GM18526 (cell line): ENCODE data around the gene MST1R.
A peak's percentile ranks its signal among the peaks of the same experiment; 100 is the strongest.

Source experiments
- POLR2A ChIP-seq: IDR thresholded peaks from 3 replicates; pipeline ENCODE4 v1.6.1; 2011; ENCODE audit not compliant: insufficient read length; ENCODE audit errors: extremely low read depth

Gene MST1R

DNA sequence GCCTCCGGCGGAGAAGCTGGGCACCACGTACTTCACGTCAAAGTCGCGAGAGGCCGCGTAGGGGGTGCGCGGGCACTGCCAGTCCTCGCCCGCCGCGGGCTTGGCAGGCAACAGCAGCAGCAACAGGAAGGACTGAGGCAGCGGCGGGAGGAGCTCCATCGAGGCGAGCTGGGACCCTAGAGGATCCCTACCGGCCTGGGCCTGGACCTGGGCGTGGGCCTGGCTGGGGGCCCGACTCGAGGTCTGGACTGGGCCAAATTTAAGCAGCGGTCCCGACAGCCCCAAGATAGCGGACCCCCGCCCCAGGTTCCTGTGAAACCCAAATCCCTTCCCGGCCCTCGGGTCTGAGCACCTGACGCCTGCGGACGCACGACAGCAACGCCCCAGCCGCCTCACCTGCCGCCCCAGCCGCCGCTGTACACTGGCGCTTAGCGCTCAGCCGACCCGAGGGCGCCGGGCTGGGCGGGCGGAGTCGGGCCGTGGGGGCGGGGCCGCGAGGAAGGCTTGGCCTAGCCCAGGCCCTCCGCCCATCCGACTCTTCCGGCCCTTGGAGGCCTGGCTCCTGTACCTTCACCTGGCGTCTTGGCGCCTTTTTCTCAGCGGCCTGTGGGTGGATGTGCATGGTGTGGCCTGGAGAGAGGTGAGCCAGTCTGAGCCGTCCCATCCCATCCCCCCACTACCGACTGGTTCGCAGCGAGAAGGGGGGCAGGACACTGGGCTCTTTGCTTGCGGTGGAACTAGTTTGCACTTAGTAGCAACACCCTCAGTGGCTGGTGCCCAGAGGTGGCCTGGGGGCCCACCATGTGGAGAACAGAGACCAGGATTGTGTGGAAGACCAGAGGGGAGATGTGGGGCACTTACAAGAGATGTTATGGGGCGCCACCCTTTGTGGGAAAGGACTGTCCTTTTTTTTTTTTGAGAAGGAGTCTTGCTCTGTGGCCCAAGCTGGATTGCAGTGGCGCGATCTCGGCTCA is at the start of gene MST1R:
Gene MST1R, minus strand, starts transcription at position 423 of the 974 bp plus-strand sequence. Its CDS starts 264 bp downstream, at position 159.
- TF ChIP-seq POLR2A, result peak; percentile 40

GRCh38 chr3:49952924-49953323 is 49.3 kb upstream of the MST1R start:
- TF ChIP-seq POLR2A, result no peak

DNA sequence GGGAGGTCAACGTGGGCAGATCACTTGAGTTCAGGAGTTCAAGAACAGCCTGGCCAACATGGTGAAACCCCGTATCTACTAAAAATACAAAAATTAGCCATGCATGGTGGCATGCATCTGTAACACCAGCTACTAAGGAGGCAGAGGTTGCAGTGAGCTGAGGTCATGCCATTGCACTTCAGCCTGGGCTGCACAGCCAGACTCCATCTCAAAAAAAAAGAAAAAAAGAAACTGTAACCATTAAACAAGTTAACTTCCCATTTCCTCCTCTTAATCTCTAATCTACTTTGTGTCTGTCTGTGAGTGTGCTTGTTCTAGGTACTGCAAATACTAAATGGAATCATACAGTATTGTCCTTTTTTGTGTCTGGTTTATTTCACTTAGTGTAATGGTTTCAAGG is 39.0 kb upstream of the MST1R start:
- TF ChIP-seq POLR2A, result no peak

DNA sequence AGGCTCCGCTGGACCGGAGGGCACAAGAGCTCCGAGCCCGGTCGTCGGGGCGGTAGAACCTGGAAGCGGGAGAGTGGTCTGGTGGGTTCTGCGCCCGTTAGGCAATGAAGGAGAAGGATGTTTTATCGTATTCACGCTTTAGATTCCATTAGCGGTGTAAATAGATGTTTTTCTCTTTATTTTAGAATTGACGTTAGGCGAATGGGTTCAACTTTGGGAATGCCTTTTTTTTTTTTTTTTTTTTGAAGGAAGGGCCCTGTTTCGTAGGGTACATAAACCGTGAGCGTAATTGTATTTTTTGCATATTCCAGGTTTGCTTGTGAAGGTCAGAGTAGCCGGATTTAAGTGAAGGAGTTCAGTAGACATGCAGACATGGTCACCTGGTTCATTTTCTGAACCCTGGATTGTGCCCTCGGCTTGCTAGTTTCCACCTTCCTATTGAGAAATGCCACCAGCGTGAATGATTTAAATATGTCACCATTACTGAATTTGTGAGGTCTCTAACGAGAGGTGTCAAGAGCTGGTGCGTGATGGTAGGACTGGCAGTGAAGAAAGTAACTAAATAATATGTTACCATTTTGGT is 37.1 kb upstream of the MST1R start:
- no peak for TF ChIP-seq POLR2A

- peak; percentile 88 for TF ChIP-seq POLR2A
These were observed 36.4 kb upstream of the MST1R start, which contains the start of gene RBM6 for GRCh38 chr3:49939858-49940666. Gene RBM6 (plus strand): TSS chr3:49940150. CDS start chr3:49962642, 22,492 bp downstream.

GRCh38 chr3:49937090-49937489 is 33.4 kb upstream of the MST1R start:
- TF ChIP-seq POLR2A, result no peak

DNA sequence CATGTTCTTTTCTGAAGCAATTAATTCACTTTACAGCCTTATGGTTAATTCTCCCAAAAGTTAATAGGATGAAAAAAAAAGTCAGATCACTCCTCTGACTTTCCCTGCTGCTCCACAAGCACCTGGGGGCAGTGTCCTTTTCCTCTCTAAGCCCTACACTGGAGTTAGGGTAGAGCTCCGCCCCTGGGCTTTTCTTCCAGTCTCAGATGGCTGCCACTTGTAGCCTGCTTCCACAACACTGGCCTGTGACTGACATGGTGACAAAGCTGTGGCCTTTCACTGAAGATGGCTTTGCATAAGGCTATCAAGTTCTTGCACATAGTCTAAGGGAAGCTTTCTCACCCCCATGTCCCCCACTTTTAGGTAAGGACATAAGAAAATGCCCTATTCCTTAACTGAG is 27.2 kb upstream of the MST1R start:
- no peak for TF ChIP-seq POLR2A

DNA sequence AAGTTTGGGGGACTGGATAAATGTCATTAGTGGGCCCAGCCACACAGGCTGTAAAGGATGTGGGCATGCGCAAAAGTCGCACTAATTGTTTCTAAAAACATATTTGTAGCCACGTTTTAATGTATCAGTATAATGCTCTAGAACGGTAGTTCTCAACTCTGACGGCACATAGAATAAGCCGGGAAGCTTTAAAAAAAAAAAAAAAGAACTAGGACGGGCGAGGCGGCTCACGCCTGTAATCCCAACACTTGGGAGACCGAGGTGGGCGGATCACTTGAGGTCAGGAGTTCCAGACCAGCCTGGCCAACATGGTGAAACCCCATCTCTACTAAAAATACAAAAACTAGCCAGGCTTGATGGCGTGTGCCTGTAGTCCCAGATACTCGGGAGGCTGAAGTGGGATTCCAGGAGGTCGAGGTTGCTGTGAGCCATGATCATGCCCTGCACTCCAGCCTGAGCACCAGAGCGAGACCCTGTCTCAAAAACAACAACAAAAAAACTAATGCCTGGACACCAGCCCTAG is 26.6 kb upstream of the MST1R start:
- TF ChIP-seq POLR2A, result no peak

DNA sequence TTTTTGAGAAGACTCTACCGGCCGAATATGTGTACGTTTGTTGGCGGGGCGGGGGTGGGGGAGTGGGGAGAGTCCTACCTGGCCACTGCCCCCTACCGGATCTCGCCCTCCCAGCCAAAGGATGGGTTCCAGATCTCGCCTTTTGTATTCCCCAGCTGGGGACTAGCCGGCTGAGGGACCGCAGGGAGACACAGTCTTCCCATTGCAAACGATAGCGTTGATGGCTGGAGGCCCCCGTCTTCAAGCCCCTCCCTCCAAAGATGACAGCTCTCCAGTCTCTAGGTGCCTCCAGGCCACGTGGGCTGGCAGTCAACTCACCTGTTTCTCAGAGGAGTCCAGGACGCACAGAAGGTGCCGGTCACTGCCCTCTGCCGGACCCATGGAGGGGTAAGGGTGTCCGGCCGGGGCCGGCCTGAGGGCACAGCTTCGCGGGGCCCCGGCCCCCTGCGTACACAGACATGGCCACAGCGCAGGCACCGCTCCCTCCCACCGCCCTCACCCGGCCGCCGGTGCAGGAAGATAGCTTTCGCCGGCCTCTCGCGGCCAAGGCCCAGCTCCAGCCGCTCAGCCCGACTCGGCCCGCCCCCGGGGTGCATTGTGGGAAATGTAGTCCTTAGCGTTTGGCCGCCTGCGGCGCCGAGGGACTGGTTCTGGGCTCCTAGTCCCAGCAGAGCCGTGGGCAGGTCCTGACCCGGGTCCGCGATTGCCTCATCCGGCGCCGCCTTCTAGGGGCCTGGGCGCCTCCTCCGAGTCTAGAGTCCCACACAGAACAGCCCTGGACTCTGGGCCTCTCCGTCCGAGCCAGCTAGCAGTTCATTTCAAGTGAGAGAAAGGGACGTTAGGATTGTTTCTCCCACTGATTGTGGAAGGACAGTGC is 25.9 kb upstream of the MST1R start, which contains the start of gene MON1A:
Gene MON1A, minus strand, starts transcription at position 521 of the 877 bp plus-strand sequence. CDS start 16,465 bp downstream, outside the sequence.
- TF ChIP-seq POLR2A, result peak; percentile 52

- TF ChIP-seq POLR2A, result no peak
These were observed 24.9 kb upstream of the MST1R start for GRCh38 chr3:49928481-49929017.

DNA sequence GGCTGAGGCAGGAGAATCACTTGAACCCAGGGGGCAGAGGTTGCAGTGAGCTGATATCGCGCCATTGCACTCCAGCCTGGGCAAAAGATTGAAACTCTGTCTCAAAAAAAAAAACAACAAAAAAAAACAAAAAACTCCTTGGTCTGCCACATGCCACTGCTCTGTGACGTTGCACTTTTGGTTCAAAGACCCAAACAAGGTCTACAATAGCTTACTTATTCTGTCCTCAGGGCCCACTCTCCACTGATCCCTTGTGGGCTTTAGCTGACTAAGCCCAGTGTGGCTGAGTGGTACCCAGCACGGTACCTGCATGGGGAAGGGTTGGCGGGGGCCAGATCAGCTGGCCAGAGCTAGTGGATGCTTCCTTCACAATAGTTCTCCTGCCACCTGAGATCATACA is 24.1 kb upstream of the MST1R start:
- no peak for TF ChIP-seq POLR2A

DNA sequence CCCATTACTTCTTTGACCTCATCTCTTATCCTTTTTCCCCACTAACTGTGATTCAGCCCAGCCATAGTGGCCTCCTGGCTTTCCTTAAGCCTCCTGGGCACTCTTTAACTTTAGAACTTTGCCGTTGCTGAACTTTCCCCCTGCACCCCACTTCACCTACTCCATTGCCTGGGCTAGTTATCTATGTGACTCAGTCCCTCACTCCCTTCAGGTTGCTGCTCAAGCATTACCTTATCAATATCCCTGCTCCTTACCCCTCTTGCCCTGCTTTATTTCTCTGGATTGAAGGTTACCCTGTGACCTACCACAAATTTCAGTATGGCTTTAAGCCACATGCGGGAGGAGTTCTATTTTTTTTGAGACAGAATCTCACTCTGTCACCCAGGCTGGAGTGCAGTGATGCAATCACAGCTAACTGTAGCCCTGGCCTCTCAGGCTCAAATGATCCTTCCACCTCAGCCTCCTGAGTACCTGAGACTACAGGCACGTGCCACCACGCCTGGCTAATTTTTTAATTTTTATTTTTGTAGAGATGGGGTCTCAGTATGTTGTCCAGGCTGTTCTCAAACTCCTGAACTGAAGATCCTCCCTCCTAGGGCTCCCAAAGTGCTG is 22.6 kb upstream of the MST1R start:
- no peak for TF ChIP-seq POLR2A

DNA sequence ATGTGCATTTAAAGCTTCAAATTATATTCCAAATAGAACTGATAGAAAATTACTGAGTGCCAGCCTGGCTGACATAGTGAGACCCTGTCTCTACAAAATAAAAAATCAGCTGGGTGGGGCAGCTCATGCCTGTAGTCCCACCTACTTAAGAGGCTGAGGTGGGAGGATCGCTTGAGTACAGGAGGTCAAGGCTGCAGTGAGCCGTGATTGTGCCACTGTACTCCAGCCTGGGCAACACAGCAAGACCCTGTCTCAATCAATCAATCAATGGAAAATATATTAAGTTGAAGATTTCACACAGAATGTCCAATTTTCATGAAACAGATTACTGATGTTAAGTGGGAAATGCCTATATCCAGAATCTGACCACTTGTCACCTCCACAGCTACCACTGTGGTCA is 21.8 kb upstream of the MST1R start:
- TF ChIP-seq POLR2A, result no peak
